ENCODE results near the gene LRP1.
A peak's percentile ranks its signal among the peaks of the same experiment; 100 is the strongest.

The LRP1 gene

GRCh38 chr12:57127726-57128518 is at the start of gene LRP1:
LRP1 (plus strand) TSS chr12:57128483; CDS start chr12:57128965, 482 bp downstream.
- DNase-seq: peak; percentile 67

DNA sequence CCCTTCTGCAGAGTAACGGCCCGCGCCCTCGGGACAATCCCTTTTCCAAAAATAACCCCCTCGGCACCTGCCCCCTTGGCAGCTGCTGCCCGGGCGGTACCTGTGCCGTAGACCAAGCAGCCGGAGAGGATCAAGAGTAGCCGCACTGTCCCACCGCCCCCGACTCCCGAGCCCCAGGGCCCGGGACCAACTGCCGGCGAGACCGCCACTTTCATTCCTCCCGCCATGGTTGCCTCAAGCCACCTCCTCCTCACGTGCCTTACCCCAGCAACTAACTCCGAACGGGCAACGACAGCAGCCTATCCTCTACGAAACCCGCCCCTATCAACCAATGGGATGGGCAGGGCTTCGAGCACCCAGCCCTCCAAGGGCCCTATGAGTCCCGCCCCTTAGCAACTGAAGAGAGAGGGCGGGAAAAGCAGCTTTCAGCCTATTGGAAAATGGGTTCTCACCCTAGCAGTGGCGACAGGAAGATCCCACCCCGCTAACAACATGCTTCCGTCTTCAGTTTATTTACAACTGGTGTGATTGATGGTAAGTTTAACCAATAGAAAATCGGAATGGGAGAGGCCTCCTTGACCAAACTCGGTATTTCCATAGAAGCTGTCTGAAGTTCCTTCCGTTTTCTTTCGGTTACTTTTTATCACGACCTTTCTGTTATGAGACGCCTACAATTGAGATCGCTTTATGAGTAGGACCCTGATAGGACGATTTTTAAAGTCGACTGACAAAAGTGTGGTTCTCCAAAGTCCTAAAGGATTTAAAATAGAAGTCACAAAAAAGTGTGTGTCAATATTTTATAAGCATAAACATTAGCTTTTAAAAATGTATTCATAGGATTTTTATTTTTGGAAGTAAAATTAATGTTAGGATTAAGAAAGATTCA is 49.5 kb upstream of the LRP1 start, which contains the start of gene NEMP1:
NEMP1 (minus strand) TSS at position 273 of the 886 bp plus-strand sequence; CDS start at position 227, 46 bp downstream.
- peak; percentile 99 for DNase-seq

DNA sequence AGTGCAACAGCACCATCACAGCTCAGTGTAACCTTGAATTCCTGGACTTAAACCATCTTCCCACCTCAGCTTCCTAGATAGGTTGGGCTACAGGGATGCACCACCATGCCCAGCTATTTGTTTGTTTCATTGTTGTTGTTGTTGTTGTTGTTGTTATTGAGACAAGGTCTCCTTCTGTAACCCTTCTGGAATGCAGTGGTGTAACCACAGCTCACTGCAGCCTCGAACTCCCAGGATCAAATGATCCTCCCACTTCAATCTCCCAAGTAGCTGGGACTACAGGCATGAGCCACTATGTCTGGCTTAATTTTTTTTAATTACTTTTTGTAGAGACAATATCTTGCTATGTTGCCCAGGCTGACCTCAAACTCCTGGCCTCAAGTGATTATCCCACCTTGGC is 48.5 kb upstream of the LRP1 start:
- DNase-seq: no peak

DNA sequence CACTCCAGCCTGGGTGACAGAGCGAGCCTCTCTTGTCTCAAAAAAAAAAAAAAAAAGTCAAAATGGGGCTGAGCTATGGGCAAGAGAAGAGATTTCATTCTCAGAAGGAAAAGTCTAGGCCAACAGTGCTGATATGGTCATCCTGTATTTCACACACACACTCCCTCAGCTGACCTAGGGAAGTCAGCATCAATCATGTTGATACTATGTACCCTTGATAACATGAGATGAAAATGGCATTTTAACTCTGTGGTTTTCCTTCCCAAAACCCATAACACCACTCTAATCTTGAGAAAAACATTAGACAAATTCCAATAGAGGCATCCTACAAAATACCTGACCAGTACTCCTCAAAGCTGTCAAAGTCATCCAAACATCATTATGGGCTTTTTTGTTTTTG is 47.4 kb upstream of the LRP1 start:
- DNase-seq: no peak

- DNase-seq: peak; percentile 64
Observed at GRCh38 chr12:57085999-57086492, 42.2 kb upstream of the LRP1 start.

DNA sequence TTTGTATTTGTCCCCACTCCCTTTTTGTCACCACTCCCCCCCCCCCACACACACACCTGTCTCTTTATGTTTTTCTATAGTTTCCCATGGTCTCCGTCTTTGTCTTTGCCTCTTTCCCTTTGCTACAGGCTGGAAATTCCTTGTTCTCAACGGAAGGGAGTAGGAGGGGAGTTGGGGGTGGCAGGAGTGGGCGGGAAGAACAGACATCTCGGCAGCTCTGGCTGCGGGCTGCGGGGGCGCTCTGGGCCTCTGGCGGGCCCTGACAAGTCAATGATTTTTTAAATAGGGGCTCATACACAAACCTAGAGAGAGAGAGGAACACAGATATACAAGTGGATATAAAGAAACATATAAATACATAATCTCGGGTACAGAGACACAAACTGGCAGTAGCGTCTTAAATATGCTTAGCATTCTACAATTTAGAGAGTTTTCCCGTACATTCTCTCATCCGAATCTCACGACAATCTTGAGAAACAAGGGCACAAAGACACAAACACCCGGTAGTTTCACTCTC is 41.7 kb upstream of the LRP1 start:
- peak; percentile 62 for DNase-seq

- peak; percentile 92 for DNase-seq
Observed at GRCh38 chr12:57087010-57087690, 41.1 kb upstream of the LRP1 start.

GRCh38 chr12:57087691-57088353 is 40.5 kb upstream of the LRP1 start:
- peak; percentile 87 for DNase-seq

DNA sequence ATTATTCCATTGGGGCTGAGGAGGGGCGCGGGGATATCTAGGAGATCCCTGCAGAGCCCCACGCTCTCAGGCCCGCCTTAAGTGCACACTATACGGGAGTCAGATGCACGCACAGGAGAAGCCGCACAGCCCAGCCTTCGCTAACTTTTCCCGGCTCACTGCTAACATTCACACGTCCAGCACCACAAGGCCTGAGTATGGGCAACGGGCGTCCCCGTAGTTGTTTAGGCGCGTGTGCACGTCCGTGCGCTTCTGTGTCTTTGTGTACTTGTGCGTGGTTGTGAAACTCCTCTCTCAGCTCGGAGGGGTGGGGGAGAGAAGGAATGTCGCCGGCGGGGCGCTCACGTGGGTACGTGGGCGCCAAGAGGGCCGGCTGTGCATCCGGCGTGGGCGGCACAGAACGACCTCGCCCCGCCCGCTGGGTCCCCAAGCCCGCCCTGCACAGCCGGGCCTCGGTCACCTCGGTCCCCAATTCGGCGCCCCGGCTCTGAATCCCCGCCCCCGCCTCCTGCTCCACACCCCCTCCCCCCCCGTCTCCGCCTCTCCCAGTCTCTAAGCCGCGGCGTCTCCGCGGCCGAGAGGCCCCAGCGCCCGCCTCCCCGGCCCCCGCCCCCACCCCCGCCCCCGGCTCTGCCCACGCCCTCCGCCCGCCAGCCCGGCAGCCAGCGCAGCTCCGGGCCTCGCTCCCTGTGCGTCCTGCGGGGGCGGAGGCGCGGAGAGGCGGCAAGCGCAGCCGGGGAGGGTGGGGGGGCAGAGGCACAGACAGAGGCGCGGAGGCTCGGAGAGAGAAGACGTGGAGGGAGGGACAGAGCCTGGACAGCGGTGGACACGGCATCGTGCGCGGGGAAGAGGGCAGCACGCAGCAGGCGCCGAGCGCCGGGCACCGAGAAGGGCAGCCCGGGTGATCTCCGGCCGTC is 39.7 kb upstream of the LRP1 start, which contains the start of gene NAB2:
NAB2 (plus strand) TSS at position 761 of the 917 bp plus-strand sequence. CDS start 158 bp downstream, outside the sequence.
- DNase-seq: peak; percentile 97

GRCh38 chr12:57089271-57090245 is 38.7 kb upstream of the LRP1 start:
- DNase-seq: peak; percentile 70

- DNase-seq: no peak
Observed at GRCh38 chr12:57090490-57090889, 37.8 kb upstream of the LRP1 start.

DNA sequence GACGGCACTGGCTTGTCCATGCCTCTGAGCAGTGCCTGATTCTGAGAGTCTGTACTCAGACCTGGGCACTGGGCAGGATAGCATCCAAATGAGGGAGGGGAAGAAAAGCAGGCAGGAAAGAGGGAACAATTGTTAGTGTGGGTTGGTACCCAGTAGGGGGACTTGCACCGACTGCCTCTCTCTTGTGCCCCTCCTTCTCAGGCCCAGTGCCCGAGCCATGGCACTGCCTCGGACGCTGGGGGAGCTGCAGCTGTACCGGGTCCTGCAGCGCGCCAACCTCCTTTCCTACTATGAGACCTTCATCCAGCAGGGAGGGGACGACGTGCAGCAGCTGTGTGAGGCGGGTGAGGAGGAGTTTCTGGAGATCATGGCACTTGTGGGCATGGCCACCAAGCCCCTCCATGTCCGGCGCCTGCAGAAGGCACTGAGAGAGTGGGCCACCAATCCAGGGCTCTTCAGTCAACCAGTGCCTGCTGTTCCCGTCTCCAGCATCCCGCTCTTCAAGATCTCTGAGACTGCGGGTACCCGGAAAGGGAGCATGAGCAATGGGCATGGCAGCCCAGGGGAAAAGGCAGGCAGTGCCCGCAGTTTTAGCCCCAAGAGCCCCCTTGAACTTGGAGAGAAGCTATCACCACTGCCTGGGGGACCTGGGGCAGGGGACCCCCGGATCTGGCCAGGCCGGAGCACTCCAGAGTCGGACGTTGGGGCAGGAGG is 37.2 kb upstream of the LRP1 start:
- no peak for DNase-seq

DNA sequence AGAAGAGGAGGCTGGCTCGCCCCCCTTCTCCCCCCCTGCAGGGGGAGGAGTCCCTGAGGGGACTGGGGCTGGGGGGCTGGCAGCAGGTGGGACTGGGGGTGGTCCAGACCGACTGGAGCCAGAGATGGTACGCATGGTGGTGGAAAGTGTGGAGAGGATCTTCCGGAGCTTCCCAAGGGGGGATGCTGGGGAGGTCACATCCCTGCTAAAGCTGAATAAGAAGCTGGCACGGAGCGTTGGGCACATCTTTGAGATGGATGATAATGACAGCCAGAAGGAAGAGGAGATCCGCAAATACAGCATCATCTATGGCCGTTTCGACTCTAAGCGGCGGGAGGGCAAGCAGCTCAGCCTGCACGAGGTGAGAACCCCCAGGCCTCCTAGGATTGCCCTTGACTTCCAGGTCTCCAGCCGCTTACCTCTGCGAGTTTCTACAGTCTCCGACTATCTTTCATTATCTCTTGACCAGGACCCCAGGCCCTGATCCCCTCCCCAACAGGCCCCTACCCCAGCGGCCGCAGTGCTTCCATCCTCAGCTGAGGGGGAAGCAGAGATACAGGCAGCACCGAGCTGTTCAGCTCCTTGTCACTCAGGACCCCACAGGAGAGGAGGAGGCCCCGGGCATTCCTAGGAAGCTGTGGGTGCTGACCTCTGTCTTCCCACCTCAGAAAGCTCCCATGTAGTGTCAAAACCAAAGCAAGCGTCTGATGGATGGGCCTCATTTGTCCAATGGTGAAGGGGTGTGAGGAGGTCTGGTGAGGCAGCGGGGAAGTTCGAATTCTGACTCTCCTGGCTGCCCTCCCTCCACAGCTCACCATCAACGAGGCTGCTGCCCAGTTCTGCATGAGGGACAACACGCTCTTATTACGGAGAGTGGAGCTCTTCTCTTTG is 36.4 kb upstream of the LRP1 start:
- no peak for DNase-seq

GRCh38 chr12:57092529-57092862 is 35.8 kb upstream of the LRP1 start:
- no peak for DNase-seq

- no peak for DNase-seq
Observed at GRCh38 chr12:57092876-57093414, 35.3 kb upstream of the LRP1 start.

DNA sequence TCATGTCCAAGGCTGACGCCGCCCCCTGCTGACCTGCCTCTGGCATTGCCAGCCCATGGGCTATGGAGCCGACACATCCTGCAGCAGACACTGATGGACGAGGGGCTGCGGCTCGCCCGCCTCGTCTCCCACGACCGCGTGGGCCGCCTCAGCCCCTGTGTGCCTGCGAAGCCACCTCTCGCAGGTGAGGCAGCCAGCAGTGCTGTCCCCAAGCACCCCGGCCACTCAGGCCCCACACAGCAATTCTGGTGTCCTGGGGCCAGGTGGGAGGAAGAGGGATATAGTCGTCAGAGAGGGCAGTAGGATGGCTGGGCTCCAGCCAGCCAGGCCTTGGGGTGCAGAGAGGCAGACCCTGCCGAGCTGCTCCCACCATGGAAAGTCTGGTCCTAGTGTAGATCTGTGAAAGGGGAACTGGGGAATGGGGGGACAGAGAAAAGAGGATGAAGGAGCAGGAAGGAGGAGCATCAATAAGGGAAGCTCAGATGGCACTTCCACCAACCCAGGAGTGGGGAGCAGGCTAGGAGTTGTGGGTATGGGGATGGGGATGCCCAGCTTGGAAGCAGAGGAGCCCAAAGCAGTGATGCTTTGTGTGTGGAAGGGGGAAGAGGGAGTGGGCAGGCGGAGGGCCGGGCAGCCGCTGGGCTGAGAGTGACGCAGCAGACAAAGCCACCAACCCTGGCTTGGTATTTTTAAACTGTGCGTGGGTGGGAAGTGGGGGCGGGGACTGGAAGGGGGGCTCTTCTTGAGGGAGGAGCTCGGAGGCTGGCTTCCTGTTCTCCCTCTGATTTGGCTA is 34.7 kb upstream of the LRP1 start:
- DNase-seq: peak; percentile 73
